ENCODE measurements around the gene CGNL1. TPM values are rescaled to one million over a fixed set of nuclear protein-coding genes. Genes with fewer than 3 reads are reported as not detected.

The CGNL1 gene
- polyA plus RNA-seq, 2 of the 4 experiments (the other 2 are of a cell fraction): 1.4 to 1.8 TPM

GRCh38 chr15:57503051-57503702 lies 126.9 kb downstream of the CGNL1 start:
- peak in 1 of 2 experiments; percentile 61; a peak in 3 of 6 replicates for ATAC-seq
- peaks cover 50% of the 10 kb centered on the region for H3K4me1 ChIP-seq
- H3K27ac ChIP-seq: 0 out of 6 replicates have a peak overlapping the region, but pooled peaks of 1 of the 2 experiments have one; percentile 5
- DNase-seq (ENCODE audit: low read depth in 1 of 2, low spot score in 1 of 2): peak in 1 of 2 experiments; percentile 35
- ChIA-PET POLR2A (no interaction called here), CTCF (interaction anchor here (0.9 to 3.9 kb wide), 7 partner anchors 22 to 163 kb away, joined by 3 to 36 read pairs (median 4); no protein-coding TSS in a partner anchor)
- no peaks in the 10 kb centered on the region for H3K9me3 ChIP-seq
- TF ChIP-seq HEYL (CRISPR knock-in tag; IDR thresholded peaks at IDR 0.05) (no peak), RAD21 (conservative IDR thresholded peaks at IDR 0.05 in 1 of 2, IDR thresholded peaks at IDR 0.05 in 1 of 2) (peak; percentile 14 to 33; a peak in 1 of 5 replicates)
- no peak overlapping the region for H3K4me3 ChIP-seq
- H3K4me2 ChIP-seq: no peak overlapping the region
- WGBS (ENCODE audit: missing lambda C conversion rate): 91% methylated on average over 6 of the region's 6 CpGs
- FAIRE-seq: no peak

- Histone ChIP-seq H3K4me3 (no peak overlapping the region), H3K4me1 (peaks cover 50% of the 10 kb centered on the region), H3K4me2 (no peak overlapping the region; the same call in 1 of the 3 replicates), H3K27ac (peak overlapping the region in 1 of 2 experiments; percentile 64; a peak in 3 of 6 replicates), H3K9me3 (no peaks in the 10 kb centered on the region)
- ChIA-PET CTCF (interaction anchor here (0.9 to 3.9 kb wide), 13 partner anchors 10 to 164 kb away, joined by 3 to 36 read pairs (median 4); partner anchors contain the start of gene CGNL1), POLR2A (no interaction called here)
- no peak for TF ChIP-seq JUN (IDR thresholded peaks at IDR 0.05)
- no peak for TF ChIP-seq ZSCAN20 (CRISPR knock-in tag; IDR thresholded peaks at IDR 0.05)
- no peak for TF ChIP-seq RNF2 (IDR thresholded peaks at IDR 0.05; ENCODE audit: borderline replicate concordance, low read depth)
- TF ChIP-seq BCL3 (IDR thresholded peaks at IDR 0.05): no peak
- no peak for TF ChIP-seq RFX5 (IDR thresholded peaks at IDR 0.05)
- no peak for TF ChIP-seq HOXB13 (CRISPR knock-in tag; IDR thresholded peaks at IDR 0.05; ENCODE audit: low read depth)
- TF ChIP-seq ZNF302 (CRISPR knock-in tag; IDR thresholded peaks at IDR 0.05): no peak
- no peak for TF ChIP-seq NPAS2 (CRISPR knock-in tag; IDR thresholded peaks at IDR 0.05; ENCODE audit: borderline replicate concordance)
- TF ChIP-seq E2F6 (IDR thresholded peaks at IDR 0.05; ENCODE audit: borderline replicate concordance, low read depth): no peak
- no peak for TF ChIP-seq RAD21 (conservative IDR thresholded peaks at IDR 0.05 in 1 of 2, IDR thresholded peaks at IDR 0.05 in 1 of 2)
- TF ChIP-seq JUNB (IDR thresholded peaks at IDR 0.05): no peak
- DNase-seq (ENCODE audit: low read depth in 1 of 2, low spot score in 1 of 2): no peak
- WGBS (ENCODE audit: missing lambda C conversion rate): 92% methylated on average over 9 of the region's 9 CpGs
- ATAC-seq: no peak
- peak; percentile 84 for FAIRE-seq
Measured at GRCh38 chr15:57503911-57504598, 127.8 kb downstream of the CGNL1 start.

- ATAC-seq (no peak), DNase-seq (ENCODE audit: low read depth in 1 of 2, low spot score in 1 of 2) (no peak), FAIRE-seq (no peak)
- H3K4me3 ChIP-seq: no peak overlapping the region
- peaks cover 50% of the 10 kb centered on the region for H3K4me1 ChIP-seq
- ChIA-PET POLR2A (no interaction called here), CTCF (interaction anchor here (0.8 to 3.9 kb wide), 11 partner anchors 10 to 164 kb away, joined by 3 to 36 read pairs (median 5); partner anchors contain the start of gene CGNL1)
- TF ChIP-seq HDAC2 (IDR thresholded peaks at IDR 0.05): no peak
- no peak for TF ChIP-seq KDM1A (IDR thresholded peaks at IDR 0.05; ENCODE audit: low read depth)
- no peak for TF ChIP-seq HOXA7 (CRISPR knock-in tag; IDR thresholded peaks at IDR 0.05)
- no peak for TF ChIP-seq PHF8 (IDR thresholded peaks at IDR 0.05; ENCODE audit: borderline replicate concordance, low read depth)
- no peak for TF ChIP-seq ATOH8 (CRISPR knock-in tag; IDR thresholded peaks at IDR 0.05; ENCODE audit: low read depth)
- no peak for TF ChIP-seq JUN (IDR thresholded peaks at IDR 0.05)
- H3K9me3 ChIP-seq: no peaks in the 10 kb centered on the region
- H3K27ac ChIP-seq: peak overlapping the region; percentile 38 to 64; a peak in 5 of 6 replicates
- peak overlapping the region; percentile 54 for H3K4me2 ChIP-seq
- 80% methylated on average over 1 of the region's 1 CpG for WGBS (ENCODE audit: missing lambda C conversion rate)
Measured at GRCh38 chr15:57504599-57504940, 128.3 kb downstream of the CGNL1 start.
